Measurements from ENCODE around the gene MYH6. TPM values are rescaled to one million over a fixed set of nuclear protein-coding genes. Genes with fewer than 3 reads are reported as not detected.
"Not testable (repeated sequence)": the region's sequence is repeated elsewhere in the genome, so short reads cannot be mapped to it uniquely, and the experiment has no call there.

MYH6 gene
- total RNA-seq, 1 experiment from 2014 or later: not detected

DNA sequence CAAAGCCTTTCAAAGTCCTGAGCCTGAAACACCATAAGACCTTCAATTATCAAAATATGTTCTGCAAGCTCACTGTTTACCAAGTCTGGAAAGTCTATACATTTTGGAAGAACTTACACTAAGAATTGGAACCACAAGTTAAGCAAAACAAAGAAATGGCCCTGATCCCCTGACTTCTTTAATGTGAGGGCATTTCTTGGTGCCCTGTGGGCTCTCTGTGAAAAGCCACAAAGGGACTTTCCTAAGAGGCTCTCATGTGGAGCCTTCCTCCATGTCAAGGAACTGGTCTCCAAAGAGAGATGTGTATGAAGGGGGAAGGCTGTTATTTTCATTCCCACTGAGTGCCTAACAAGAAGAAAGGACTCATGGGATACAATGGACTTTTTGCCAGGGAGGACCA is 13.5 kb upstream of the MYH6 start:
- Histone ChIP-seq H3K4me2 (ENCODE audit: low read depth, low read length, poor library complexity, severe bottlenecking) (no peak overlapping the region), H3K9ac (ENCODE audit: low read length) (no peak overlapping the region), H3K36me3 (ENCODE audit: insufficient read depth, low read length) (no peaks in the 10 kb centered on the region), H3K79me2 (ENCODE audit: low read length) (no peaks in the 10 kb centered on the region), H3K27ac (ENCODE audit: low read length) (no peak overlapping the region), H2AFZ (ENCODE audit: low read length) (no peak overlapping the region), H3K27me3 (ENCODE audit: low read length) (no peaks in the 10 kb centered on the region), H4K20me1 (ENCODE audit: insufficient read depth, low read depth, low read length) (no peaks in the 10 kb centered on the region), H3K4me1 (ENCODE audit: low read length) (no peaks in the 10 kb centered on the region), H3K9me3 (ENCODE audit: low read length) (no peaks in the 10 kb centered on the region), H3K4me3 (ENCODE audit: low read length) (no peak overlapping the region), H3K9me2 (replicated peaks; ENCODE audit: insufficient read depth, low read length) (no peaks in the 10 kb centered on the region)
- DNase-seq: no peak

DNA sequence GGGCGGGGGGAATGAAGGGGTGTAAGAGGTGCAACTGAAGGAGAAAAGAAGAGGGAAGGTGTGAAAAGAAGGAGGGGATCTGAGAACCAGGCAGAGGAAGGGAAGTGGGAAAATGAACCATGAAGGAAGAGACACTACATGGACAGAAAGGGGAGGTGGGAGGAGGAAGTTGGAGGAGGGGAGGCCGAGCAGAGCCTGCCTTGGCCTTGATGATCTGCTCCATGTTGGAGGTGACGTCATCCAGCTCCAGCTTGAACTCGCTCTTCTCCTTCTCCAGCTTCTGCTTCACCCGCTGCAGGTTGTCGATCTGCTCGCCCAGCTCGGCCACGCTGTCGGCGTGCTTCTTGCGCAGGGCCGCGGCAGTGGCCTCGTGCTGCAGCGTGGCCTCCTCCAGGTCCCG is 11.6 kb upstream of the MYH6 start:
- not testable (repeated sequence) for H3K9me2 ChIP-seq (replicated peaks; ENCODE audit: insufficient read depth, low read length); H2AFZ ChIP-seq (ENCODE audit: low read length); H3K4me1 ChIP-seq (ENCODE audit: low read length)

DNA sequence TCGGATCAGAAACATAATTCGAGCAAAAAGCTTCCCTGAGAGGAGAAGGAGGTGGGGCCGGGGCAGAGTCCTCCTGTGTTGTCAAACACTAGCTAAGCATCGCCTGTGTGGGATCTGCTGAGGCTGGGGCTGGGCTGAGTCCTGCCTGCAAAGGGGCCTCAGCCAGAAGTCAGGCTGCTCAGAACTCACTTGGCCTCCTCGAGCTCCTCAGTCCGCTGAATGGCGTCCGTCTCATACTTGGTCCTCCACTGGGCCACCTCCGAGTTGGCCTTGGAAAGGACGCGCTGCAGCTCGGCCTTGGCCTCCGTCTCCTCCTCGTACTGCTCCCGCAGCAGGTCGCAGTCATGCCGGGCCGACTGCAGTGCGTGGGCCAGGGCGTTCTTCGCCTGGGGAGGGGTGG is 9.9 kb upstream of the MYH6 start:
- Histone ChIP-seq H3K27ac (ENCODE audit: low read length) (no peak overlapping the region), H3K36me3 (ENCODE audit: insufficient read depth, low read length) (no peaks in the 10 kb centered on the region), H2AFZ (ENCODE audit: low read length) (no peak overlapping the region), H3K9me2 (replicated peaks; ENCODE audit: insufficient read depth, low read length) (no peaks in the 10 kb centered on the region), H3K4me3 (ENCODE audit: low read length) (no peak overlapping the region), H3K9ac (ENCODE audit: low read length) (no peak overlapping the region), H3K4me2 (ENCODE audit: low read depth, low read length, poor library complexity, severe bottlenecking) (no peak overlapping the region), H4K20me1 (ENCODE audit: insufficient read depth, low read depth, low read length) (no peaks in the 10 kb centered on the region), H3K79me2 (ENCODE audit: low read length) (no peaks in the 10 kb centered on the region), H3K4me1 (ENCODE audit: low read length) (no peaks in the 10 kb centered on the region), H3K27me3 (ENCODE audit: low read length) (no peaks in the 10 kb centered on the region), H3K9me3 (ENCODE audit: low read length) (no peaks in the 10 kb centered on the region)
- DNase-seq: no peak

More for the DNA sequence above, 11.6 kb upstream of the MYH6 start:
- H3K27me3 ChIP-seq (ENCODE audit: low read length); H3K4me2 ChIP-seq (ENCODE audit: low read depth, low read length, poor library complexity, severe bottlenecking); H3K27ac ChIP-seq (ENCODE audit: low read length); H3K4me3 ChIP-seq (ENCODE audit: low read length); H3K9me3 ChIP-seq (ENCODE audit: low read length); H3K36me3 ChIP-seq (ENCODE audit: insufficient read depth, low read length); H3K79me2 ChIP-seq (ENCODE audit: low read length); DNase-seq; H4K20me1 ChIP-seq (ENCODE audit: insufficient read depth, low read depth, low read length); H3K9ac ChIP-seq (ENCODE audit: low read length): not testable (repeated sequence)

DNA sequence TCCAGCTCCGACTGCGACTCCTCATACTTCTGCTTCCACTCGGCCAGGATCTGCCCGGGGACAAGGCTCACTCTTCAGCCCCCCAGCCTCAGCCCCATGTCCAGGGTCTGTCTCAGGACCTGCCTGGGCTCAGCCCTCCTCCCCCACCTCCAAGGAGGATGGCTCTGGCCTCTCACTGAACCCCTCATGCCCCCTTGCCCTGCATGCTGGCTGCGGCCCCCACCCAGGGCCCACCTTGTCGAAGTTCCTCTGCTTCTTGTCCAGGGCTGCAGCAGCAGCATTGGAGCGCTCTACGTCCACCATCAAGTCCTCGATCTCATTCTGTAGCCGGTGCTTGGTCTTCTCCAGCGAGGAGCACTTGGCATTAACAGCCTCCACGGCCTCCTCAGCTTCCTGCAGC is 9.2 kb upstream of the MYH6 start:
- not testable (repeated sequence) for H3K4me2 ChIP-seq (ENCODE audit: low read depth, low read length, poor library complexity, severe bottlenecking); H3K4me3 ChIP-seq (ENCODE audit: low read length); H3K36me3 ChIP-seq (ENCODE audit: insufficient read depth, low read length); DNase-seq; H2AFZ ChIP-seq (ENCODE audit: low read length); H3K9me3 ChIP-seq (ENCODE audit: low read length); H3K79me2 ChIP-seq (ENCODE audit: low read length); H3K4me1 ChIP-seq (ENCODE audit: low read length); H4K20me1 ChIP-seq (ENCODE audit: insufficient read depth, low read depth, low read length); H3K27ac ChIP-seq (ENCODE audit: low read length); H3K27me3 ChIP-seq (ENCODE audit: low read length); H3K9me2 ChIP-seq (replicated peaks; ENCODE audit: insufficient read depth, low read length); H3K9ac ChIP-seq (ENCODE audit: low read length)

DNA sequence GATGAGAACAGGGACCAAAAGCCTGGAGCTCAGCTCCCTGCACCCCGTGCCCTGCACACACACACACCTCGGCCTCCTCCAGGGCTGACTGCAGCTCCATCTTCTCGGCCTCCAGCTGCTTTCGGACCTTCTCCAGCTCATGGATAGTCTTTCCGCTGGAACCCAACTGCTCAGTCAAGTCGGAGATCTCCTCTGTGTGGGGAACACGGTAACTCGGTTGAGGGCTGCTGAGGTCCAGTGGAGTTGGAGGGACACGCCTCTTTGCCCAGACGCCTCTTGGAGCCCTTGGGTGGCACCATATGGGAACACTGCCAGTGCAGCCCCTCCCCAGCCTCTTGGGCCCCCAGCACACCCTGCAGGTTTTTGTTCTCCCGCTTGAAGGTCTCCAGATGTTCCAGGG is 8.7 kb upstream of the MYH6 start:
- no peaks in the 10 kb centered on the region for H4K20me1 ChIP-seq (ENCODE audit: insufficient read depth, low read depth, low read length)
- no peaks in the 10 kb centered on the region for H3K79me2 ChIP-seq (ENCODE audit: low read length)
- no peak overlapping the region for H3K4me2 ChIP-seq (ENCODE audit: low read depth, low read length, poor library complexity, severe bottlenecking)
- no peaks in the 10 kb centered on the region for H3K27me3 ChIP-seq (ENCODE audit: low read length)
- no peak overlapping the region for H3K4me3 ChIP-seq (ENCODE audit: low read length)
- H3K4me1 ChIP-seq (ENCODE audit: low read length): no peaks in the 10 kb centered on the region
- H3K27ac ChIP-seq (ENCODE audit: low read length): no peak overlapping the region
- no peaks in the 10 kb centered on the region for H3K9me3 ChIP-seq (ENCODE audit: low read length)
- DNase-seq: no peak
- no peaks in the 10 kb centered on the region for H3K9me2 ChIP-seq (replicated peaks; ENCODE audit: insufficient read depth, low read length)
- H3K9ac ChIP-seq (ENCODE audit: low read length): no peak overlapping the region
- H3K36me3 ChIP-seq (ENCODE audit: insufficient read depth, low read length): no peaks in the 10 kb centered on the region
- no peak overlapping the region for H2AFZ ChIP-seq (ENCODE audit: low read length)

DNA sequence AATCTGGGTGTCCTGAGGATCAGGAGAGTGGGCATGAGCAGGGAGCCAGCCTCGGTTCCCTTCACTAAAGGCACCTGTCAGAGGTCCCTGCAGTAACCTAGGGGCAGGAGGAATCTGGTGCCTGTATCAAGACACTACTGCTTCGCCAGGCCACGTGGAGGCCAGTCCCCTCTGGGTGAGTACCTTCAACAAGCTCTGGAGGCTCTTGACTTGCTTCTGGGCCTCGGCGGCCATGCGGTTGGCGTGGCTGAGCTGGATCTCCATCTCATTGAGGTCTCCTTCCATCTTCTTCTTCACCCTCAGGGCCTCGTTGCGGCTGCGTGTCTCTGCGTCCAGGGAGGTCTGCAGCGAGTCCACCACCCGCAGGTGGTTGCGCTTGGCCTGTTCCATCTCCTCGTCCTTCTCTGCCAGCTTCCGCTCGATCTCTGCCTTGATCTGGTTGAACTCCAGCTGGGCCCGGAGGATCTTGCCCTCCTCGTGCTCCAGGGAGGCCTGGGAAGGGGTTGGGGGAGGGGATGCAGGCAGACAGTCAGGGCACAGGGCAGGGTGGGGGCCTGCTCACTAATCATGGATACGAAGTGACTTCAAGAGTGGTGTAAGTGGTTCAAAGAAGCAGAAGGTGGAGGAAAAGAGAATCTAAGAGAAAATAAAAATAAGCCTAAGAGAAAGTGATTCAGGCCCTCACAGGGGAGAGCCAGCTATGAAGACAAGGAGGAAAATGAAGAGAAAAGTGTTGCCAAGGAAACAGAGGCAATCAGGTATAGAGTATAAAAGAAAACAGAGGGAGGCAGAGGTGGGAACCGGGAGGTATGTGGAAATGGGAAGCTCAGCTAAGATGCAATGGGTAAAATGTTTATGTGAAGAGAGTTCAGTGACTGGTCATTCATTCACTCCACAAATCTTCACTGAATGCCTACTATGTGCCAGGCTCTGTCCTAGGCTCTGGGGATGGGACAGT is 8.0 kb upstream of the MYH6 start:
- H4K20me1 ChIP-seq (ENCODE audit: insufficient read depth, low read depth, low read length): no peaks in the 10 kb centered on the region
- no peak overlapping the region for H3K4me3 ChIP-seq (ENCODE audit: low read length)
- no peaks in the 10 kb centered on the region for H3K9me3 ChIP-seq (ENCODE audit: low read length)
- H2AFZ ChIP-seq (ENCODE audit: low read length): no peak overlapping the region
- no peak overlapping the region for H3K27ac ChIP-seq (ENCODE audit: low read length)
- H3K27me3 ChIP-seq (ENCODE audit: low read length): no peaks in the 10 kb centered on the region
- no peak overlapping the region for H3K9ac ChIP-seq (ENCODE audit: low read length)
- no peaks in the 10 kb centered on the region for H3K79me2 ChIP-seq (ENCODE audit: low read length)
- no peaks in the 10 kb centered on the region for H3K4me1 ChIP-seq (ENCODE audit: low read length)
- no peak for DNase-seq
- H3K9me2 ChIP-seq (replicated peaks; ENCODE audit: insufficient read depth, low read length): no peaks in the 10 kb centered on the region
- H3K4me2 ChIP-seq (ENCODE audit: low read depth, low read length, poor library complexity, severe bottlenecking): no peak overlapping the region
- H3K36me3 ChIP-seq (ENCODE audit: insufficient read depth, low read length): no peaks in the 10 kb centered on the region

DNA sequence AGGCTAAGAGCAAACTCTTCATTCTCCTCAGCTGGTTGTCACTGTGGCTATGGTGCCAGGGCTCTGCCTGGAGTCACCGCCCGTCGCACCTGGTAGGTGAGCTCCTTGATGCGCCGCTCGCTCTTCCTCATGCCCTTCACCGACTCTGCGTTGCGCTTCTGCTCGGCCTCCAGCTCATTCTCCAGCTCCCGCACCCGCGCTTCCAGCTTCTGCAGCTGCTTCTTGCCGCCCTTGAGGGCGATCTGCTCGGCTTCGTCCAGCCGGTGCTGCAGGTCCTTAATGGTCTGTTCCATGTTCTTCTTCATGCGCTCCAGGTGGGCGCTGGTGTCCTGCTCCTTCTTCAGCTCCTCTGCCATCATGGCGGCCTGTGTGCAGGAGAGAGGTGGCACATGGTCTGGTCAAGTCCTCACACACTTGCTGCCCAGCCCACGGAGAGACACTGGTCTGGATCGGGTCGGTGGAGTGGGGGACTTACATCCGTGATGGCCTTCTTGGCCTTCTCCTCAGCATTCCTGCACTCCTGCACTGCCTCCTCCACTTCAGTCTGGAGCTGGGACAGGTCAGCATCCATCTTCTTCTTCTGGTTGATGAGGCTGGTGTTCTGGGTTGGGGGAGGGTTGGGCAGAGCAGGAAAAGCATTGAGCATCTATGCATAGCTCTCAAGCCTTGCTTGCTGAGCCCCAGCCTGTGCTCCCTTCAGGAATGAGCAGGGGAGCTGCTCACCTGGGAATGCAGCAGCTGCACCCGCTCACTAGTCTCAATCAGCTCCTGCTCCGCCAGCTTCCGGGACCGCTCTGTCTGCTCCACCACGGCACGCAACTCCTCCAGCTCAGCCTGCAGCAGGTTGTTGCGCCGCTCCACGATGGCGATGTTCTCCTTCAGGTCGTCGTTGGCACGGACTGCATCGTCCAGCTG is 7.1 kb upstream of the MYH6 start:
- DNase-seq: no peak
- H4K20me1 ChIP-seq (ENCODE audit: insufficient read depth, low read depth, low read length): no peaks in the 10 kb centered on the region
- H3K4me2 ChIP-seq (ENCODE audit: low read depth, low read length, poor library complexity, severe bottlenecking): no peak overlapping the region
- no peaks in the 10 kb centered on the region for H3K27me3 ChIP-seq (ENCODE audit: low read length)
- H2AFZ ChIP-seq (ENCODE audit: low read length): no peak overlapping the region
- H3K27ac ChIP-seq (ENCODE audit: low read length): no peak overlapping the region
- H3K36me3 ChIP-seq (ENCODE audit: insufficient read depth, low read length): no peaks in the 10 kb centered on the region
- H3K4me1 ChIP-seq (ENCODE audit: low read length): no peaks in the 10 kb centered on the region
- H3K9me2 ChIP-seq (replicated peaks; ENCODE audit: insufficient read depth, low read length): no peaks in the 10 kb centered on the region
- H3K79me2 ChIP-seq (ENCODE audit: low read length): no peaks in the 10 kb centered on the region
- no peak overlapping the region for H3K9ac ChIP-seq (ENCODE audit: low read length)
- no peaks in the 10 kb centered on the region for H3K9me3 ChIP-seq (ENCODE audit: low read length)
- no peak overlapping the region for H3K4me3 ChIP-seq (ENCODE audit: low read length)

DNA sequence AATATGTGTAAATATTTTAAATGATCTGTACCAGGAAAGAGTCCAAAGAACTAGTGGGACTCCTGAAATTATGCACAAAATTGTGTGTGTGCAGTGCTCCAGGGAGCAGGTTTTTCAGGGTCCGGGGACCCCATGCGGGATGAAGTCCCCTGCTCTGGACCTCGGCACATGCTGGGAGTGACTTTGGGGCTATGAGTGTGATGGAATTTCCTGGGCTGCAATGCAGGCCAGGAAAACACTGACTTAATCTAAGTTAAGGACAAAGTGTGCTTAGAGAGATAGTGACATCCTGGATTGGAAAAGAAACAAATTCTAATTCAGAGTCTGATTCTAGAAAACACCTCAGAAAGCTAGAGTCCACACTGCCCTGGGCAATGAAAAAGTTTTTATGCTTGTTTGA is 6.2 kb upstream of the MYH6 start:
- Histone ChIP-seq H3K9me3 (ENCODE audit: low read length) (no peaks in the 10 kb centered on the region), H2AFZ (ENCODE audit: low read length) (no peak overlapping the region), H3K4me3 (ENCODE audit: low read length) (no peak overlapping the region), H3K27me3 (ENCODE audit: low read length) (no peaks in the 10 kb centered on the region), H3K36me3 (ENCODE audit: insufficient read depth, low read length) (no peaks in the 10 kb centered on the region), H3K4me1 (ENCODE audit: low read length) (no peaks in the 10 kb centered on the region), H3K4me2 (ENCODE audit: low read depth, low read length, poor library complexity, severe bottlenecking) (no peak overlapping the region), H3K9ac (ENCODE audit: low read length) (no peak overlapping the region), H4K20me1 (ENCODE audit: insufficient read depth, low read depth, low read length) (no peaks in the 10 kb centered on the region), H3K79me2 (ENCODE audit: low read length) (no peaks in the 10 kb centered on the region), H3K9me2 (replicated peaks; ENCODE audit: insufficient read depth, low read length) (no peaks in the 10 kb centered on the region), H3K27ac (ENCODE audit: low read length) (no peak overlapping the region)
- DNase-seq: no peak

Data from Karpas-422 (cell line).